Fibroblast of mammary gland (primary cell): ENCODE data around the gene SEMA6A.

Experiments used
- DNase-seq: peaks from one replicate; pipeline ENCODE4 v3.0.0-alpha.2; 2010; ENCODE audit warnings: low read depth
- H3K4me3 ChIP-seq: 2 replicates; pipeline ENCODE4 v1.5.1; 2011; ENCODE audit warnings: low read depth, mild to moderate bottlenecking, low read length, moderate library complexity; ENCODE audit not compliant: control insufficient read depth
- CTCF ChIP-seq: conservative IDR thresholded peaks from 2 replicates; pipeline ENCODE4 v1.5.1; 2011; ENCODE audit warnings: low read depth, low read length, inconsistent platforms; ENCODE audit not compliant: control insufficient read depth, insufficient read depth

SEMA6A gene

GRCh38 chr5:116543501-116543900 is 31.1 kb downstream of the SEMA6A start:
- no peak for TF ChIP-seq CTCF
- H3K4me3 ChIP-seq: no peak overlapping the region
- DNase-seq: no peak

GRCh38 chr5:116542619-116543018 is 32.0 kb downstream of the SEMA6A start:
- DNase-seq: no peak
- no peak overlapping the region for H3K4me3 ChIP-seq
- no peak for TF ChIP-seq CTCF

- no peak overlapping the region for H3K4me3 ChIP-seq
- DNase-seq: no peak
- no peak for TF ChIP-seq CTCF
Measured at GRCh38 chr5:116539222-116539621, 35.4 kb downstream of the SEMA6A start.

GRCh38 chr5:116536316-116537083 is 38.1 kb downstream of the SEMA6A start:
- no peak overlapping the region for H3K4me3 ChIP-seq
- no peak for TF ChIP-seq CTCF
- no peak for DNase-seq

GRCh38 chr5:116534964-116535651 is 39.5 kb downstream of the SEMA6A start:
- no peak overlapping the region for H3K4me3 ChIP-seq
- no peak for DNase-seq
- TF ChIP-seq CTCF: no peak

- TF ChIP-seq CTCF: no peak
- H3K4me3 ChIP-seq: no peak overlapping the region
- DNase-seq: no peak
Measured at GRCh38 chr5:116532762-116533525, 41.7 kb downstream of the SEMA6A start.
